ENCODE measurements around the gene ESRRG.

The ESRRG gene

GRCh38 chr1:216702170-216702569 lies 21.1 kb downstream of the ESRRG start:
- Histone ChIP-seq H3K27me3 (replicated peaks; ENCODE audit: control insufficient read depth, insufficient read depth, low read length) (no peaks in the 10 kb centered on the region), H3K36me3 (ENCODE audit: control insufficient read depth, insufficient read depth, low read length, severe bottlenecking) (no peaks in the 10 kb centered on the region), H3K9me3 (ENCODE audit: control insufficient read depth, low read length) (no peaks in the 10 kb centered on the region), H3K4me1 (ENCODE audit: control insufficient read depth, insufficient read depth, low read length) (no peaks in the 10 kb centered on the region), H3K9ac (ENCODE audit: low read length) (no peak overlapping the region), H3K4me3 (ENCODE audit: low read length) (no peak overlapping the region)
- no peak for DNase-seq (ENCODE audit: low read depth)

- Histone ChIP-seq H3K4me3 (ENCODE audit: low read length) (no peak overlapping the region), H3K27me3 (replicated peaks; ENCODE audit: control insufficient read depth, insufficient read depth, low read length) (no peaks in the 10 kb centered on the region), H3K36me3 (ENCODE audit: control insufficient read depth, insufficient read depth, low read length, severe bottlenecking) (no peaks in the 10 kb centered on the region), H3K9me3 (ENCODE audit: control insufficient read depth, low read length) (no peaks in the 10 kb centered on the region), H3K4me1 (ENCODE audit: control insufficient read depth, insufficient read depth, low read length) (no peaks in the 10 kb centered on the region), H3K9ac (ENCODE audit: low read length) (no peak overlapping the region)
- no peak for DNase-seq (ENCODE audit: low read depth)
Measured at GRCh38 chr1:216700779-216701178, 22.4 kb downstream of the ESRRG start.

GRCh38 chr1:216691710-216692109 lies 31.5 kb downstream of the ESRRG start:
- Histone ChIP-seq H3K4me1 (ENCODE audit: control insufficient read depth, insufficient read depth, low read length) (peaks cover 4% of the 10 kb centered on the region), H3K27me3 (replicated peaks; ENCODE audit: control insufficient read depth, insufficient read depth, low read length) (peaks cover 8% of the 10 kb centered on the region), H3K36me3 (ENCODE audit: control insufficient read depth, insufficient read depth, low read length, severe bottlenecking) (no peaks in the 10 kb centered on the region), H3K9ac (ENCODE audit: low read length) (no peak overlapping the region), H3K4me3 (ENCODE audit: low read length) (no peak overlapping the region), H3K9me3 (ENCODE audit: control insufficient read depth, low read length) (no peaks in the 10 kb centered on the region)
- no peak for DNase-seq (ENCODE audit: low read depth)

GRCh38 chr1:216690603-216691002 lies 32.6 kb downstream of the ESRRG start:
- no peak overlapping the region for H3K4me3 ChIP-seq (ENCODE audit: low read length)
- DNase-seq (ENCODE audit: low read depth), result no peak
- H3K4me1 ChIP-seq (ENCODE audit: control insufficient read depth, insufficient read depth, low read length), result peaks cover 4% of the 10 kb centered on the region
- peaks cover 13% of the 10 kb centered on the region for H3K27me3 ChIP-seq (replicated peaks; ENCODE audit: control insufficient read depth, insufficient read depth, low read length)
- no peaks in the 10 kb centered on the region for H3K9me3 ChIP-seq (ENCODE audit: control insufficient read depth, low read length)
- no peak overlapping the region for H3K9ac ChIP-seq (ENCODE audit: low read length)
- H3K36me3 ChIP-seq (ENCODE audit: control insufficient read depth, insufficient read depth, low read length, severe bottlenecking), result no peaks in the 10 kb centered on the region

- Histone ChIP-seq H3K4me3 (ENCODE audit: low read length) (no peak overlapping the region), H3K9ac (ENCODE audit: low read length) (no peak overlapping the region), H3K9me3 (ENCODE audit: control insufficient read depth, low read length) (no peaks in the 10 kb centered on the region), H3K36me3 (ENCODE audit: control insufficient read depth, insufficient read depth, low read length, severe bottlenecking) (no peaks in the 10 kb centered on the region), H3K4me1 (ENCODE audit: control insufficient read depth, insufficient read depth, low read length) (peaks cover 4% of the 10 kb centered on the region), H3K27me3 (replicated peaks; ENCODE audit: control insufficient read depth, insufficient read depth, low read length) (peaks cover 16% of the 10 kb centered on the region)
- no peak for DNase-seq (ENCODE audit: low read depth)
Measured at GRCh38 chr1:216688127-216688657, 35.0 kb downstream of the ESRRG start.

GRCh38 chr1:216686860-216687766 lies 36.1 kb downstream of the ESRRG start:
- peak overlapping the region; percentile 7 for H3K4me3 ChIP-seq (ENCODE audit: low read length)
- H3K27me3 ChIP-seq (replicated peaks; ENCODE audit: control insufficient read depth, insufficient read depth, low read length), result peaks cover 16% of the 10 kb centered on the region
- H3K4me1 ChIP-seq (ENCODE audit: control insufficient read depth, insufficient read depth, low read length), result peaks cover 4% of the 10 kb centered on the region
- peak; percentile 42 for DNase-seq (ENCODE audit: low read depth)
- no peak overlapping the region for H3K9ac ChIP-seq (ENCODE audit: low read length)
- H3K9me3 ChIP-seq (ENCODE audit: control insufficient read depth, low read length), result no peaks in the 10 kb centered on the region
- H3K36me3 ChIP-seq (ENCODE audit: control insufficient read depth, insufficient read depth, low read length, severe bottlenecking), result no peaks in the 10 kb centered on the region

- Histone ChIP-seq H3K36me3 (ENCODE audit: control insufficient read depth, insufficient read depth, low read length, severe bottlenecking) (no peaks in the 10 kb centered on the region), H3K9ac (ENCODE audit: low read length) (no peak overlapping the region), H3K4me1 (ENCODE audit: control insufficient read depth, insufficient read depth, low read length) (peaks cover 4% of the 10 kb centered on the region), H3K9me3 (ENCODE audit: control insufficient read depth, low read length) (no peaks in the 10 kb centered on the region), H3K4me3 (ENCODE audit: low read length) (no peak overlapping the region), H3K27me3 (replicated peaks; ENCODE audit: control insufficient read depth, insufficient read depth, low read length) (peaks cover 13% of the 10 kb centered on the region)
- DNase-seq (ENCODE audit: low read depth), result no peak
Measured at GRCh38 chr1:216682752-216683151, 40.5 kb downstream of the ESRRG start.

- no peak overlapping the region for H3K4me3 ChIP-seq (ENCODE audit: low read length)
- H3K9me3 ChIP-seq (ENCODE audit: control insufficient read depth, low read length), result no peaks in the 10 kb centered on the region
- H3K36me3 ChIP-seq (ENCODE audit: control insufficient read depth, insufficient read depth, low read length, severe bottlenecking), result no peaks in the 10 kb centered on the region
- H3K27me3 ChIP-seq (replicated peaks; ENCODE audit: control insufficient read depth, insufficient read depth, low read length), result no peaks in the 10 kb centered on the region
- H3K4me1 ChIP-seq (ENCODE audit: control insufficient read depth, insufficient read depth, low read length), result no peaks in the 10 kb centered on the region
- no peak for DNase-seq (ENCODE audit: low read depth)
- no peak overlapping the region for H3K9ac ChIP-seq (ENCODE audit: low read length)
Measured at GRCh38 chr1:216679108-216679507, 44.1 kb downstream of the ESRRG start.

- Histone ChIP-seq H3K36me3 (ENCODE audit: control insufficient read depth, insufficient read depth, low read length, severe bottlenecking) (no peaks in the 10 kb centered on the region), H3K27me3 (replicated peaks; ENCODE audit: control insufficient read depth, insufficient read depth, low read length) (no peaks in the 10 kb centered on the region), H3K4me1 (ENCODE audit: control insufficient read depth, insufficient read depth, low read length) (no peaks in the 10 kb centered on the region), H3K4me3 (ENCODE audit: low read length) (no peak overlapping the region), H3K9ac (ENCODE audit: low read length) (no peak overlapping the region), H3K9me3 (ENCODE audit: control insufficient read depth, low read length) (no peaks in the 10 kb centered on the region)
- peak; percentile 69 for DNase-seq (ENCODE audit: low read depth)
Measured at GRCh38 chr1:216670118-216670883, 52.9 kb downstream of the ESRRG start.

GRCh38 chr1:216666441-216666840 lies 56.8 kb downstream of the ESRRG start:
- Histone ChIP-seq H3K4me3 (ENCODE audit: low read length) (no peak overlapping the region), H3K27me3 (replicated peaks; ENCODE audit: control insufficient read depth, insufficient read depth, low read length) (no peaks in the 10 kb centered on the region), H3K9me3 (ENCODE audit: control insufficient read depth, low read length) (no peaks in the 10 kb centered on the region), H3K4me1 (ENCODE audit: control insufficient read depth, insufficient read depth, low read length) (no peaks in the 10 kb centered on the region), H3K36me3 (ENCODE audit: control insufficient read depth, insufficient read depth, low read length, severe bottlenecking) (no peaks in the 10 kb centered on the region), H3K9ac (ENCODE audit: low read length) (no peak overlapping the region)
- DNase-seq (ENCODE audit: low read depth), result no peak

GRCh38 chr1:216665856-216666255 lies 57.4 kb downstream of the ESRRG start:
- no peaks in the 10 kb centered on the region for H3K36me3 ChIP-seq (ENCODE audit: control insufficient read depth, insufficient read depth, low read length, severe bottlenecking)
- H3K4me1 ChIP-seq (ENCODE audit: control insufficient read depth, insufficient read depth, low read length), result no peaks in the 10 kb centered on the region
- H3K9ac ChIP-seq (ENCODE audit: low read length), result no peak overlapping the region
- no peak for DNase-seq (ENCODE audit: low read depth)
- H3K4me3 ChIP-seq (ENCODE audit: low read length), result no peak overlapping the region
- no peaks in the 10 kb centered on the region for H3K9me3 ChIP-seq (ENCODE audit: control insufficient read depth, low read length)
- peaks cover 3% of the 10 kb centered on the region for H3K27me3 ChIP-seq (replicated peaks; ENCODE audit: control insufficient read depth, insufficient read depth, low read length)
